Glutamatergic neuron (in vitro differentiated cells): Measurements from ENCODE around the gene FCRLA. TPM values are rescaled to one million over a fixed set of nuclear protein-coding genes. Genes with fewer than 3 reads are reported as not detected.

ENCODE experiments used
- DNase-seq: peaks from one replicate; pipeline ENCODE4 v3.0.0; 2022
- H3K27ac Mint-ChIP-seq: one replicate; pipeline ENCODE4 v1.8.0; 2020; ENCODE audit warnings: mild to moderate bottlenecking, mixed read lengths, inconsistent platforms; ENCODE audit not compliant: unreplicated experiment
- H3K27me3 Mint-ChIP-seq: one replicate; pipeline ENCODE4 v1.8.0; 2020; ENCODE audit warnings: mild to moderate bottlenecking, moderate library complexity, mixed read lengths, inconsistent platforms; ENCODE audit not compliant: unreplicated experiment
- H3K36me3 Mint-ChIP-seq: one replicate; pipeline ENCODE4 v1.8.0; 2020; ENCODE audit warnings: mild to moderate bottlenecking, mixed read lengths, inconsistent platforms; ENCODE audit not compliant: unreplicated experiment
- H3K4me1 Mint-ChIP-seq: one replicate; pipeline ENCODE4 v1.8.0; 2020; ENCODE audit warnings: mild to moderate bottlenecking, low read depth, mixed read lengths, inconsistent platforms; ENCODE audit not compliant: unreplicated experiment
- H3K4me3 Mint-ChIP-seq: one replicate; pipeline ENCODE4 v1.8.0; 2020; ENCODE audit warnings: mild to moderate bottlenecking, mixed read lengths, inconsistent platforms; ENCODE audit not compliant: unreplicated experiment
- H3K9me3 Mint-ChIP-seq: one replicate; pipeline ENCODE4 v1.8.0; 2020; ENCODE audit warnings: mild to moderate bottlenecking, moderate library complexity, mixed read lengths, inconsistent platforms; ENCODE audit not compliant: unreplicated experiment
- total RNA-seq: library from RNA; stranded (reverse); fragmentation: NEBNext Ultra II Directional; extraction: Animal tissue kit (Norgen Biotek cat#: 25700); gene quantifications from one replicate; pipeline ENCODE4 v1.2.1, GENCODE V29; 2021; ENCODE audit not compliant: unreplicated experiment
- TF ChIP-seq, protein P1 (sequence below): fragments of 200-600 bp; sonication (generic); IDR thresholded peaks from one replicate; pipeline ENCODE4 v1.5.0; 2021; ENCODE audit not compliant: partially characterized antibody, unreplicated experiment

FCRLA gene
- total RNA-seq, 1 donor from 2014 or later: 0.39 TPM

DNA sequence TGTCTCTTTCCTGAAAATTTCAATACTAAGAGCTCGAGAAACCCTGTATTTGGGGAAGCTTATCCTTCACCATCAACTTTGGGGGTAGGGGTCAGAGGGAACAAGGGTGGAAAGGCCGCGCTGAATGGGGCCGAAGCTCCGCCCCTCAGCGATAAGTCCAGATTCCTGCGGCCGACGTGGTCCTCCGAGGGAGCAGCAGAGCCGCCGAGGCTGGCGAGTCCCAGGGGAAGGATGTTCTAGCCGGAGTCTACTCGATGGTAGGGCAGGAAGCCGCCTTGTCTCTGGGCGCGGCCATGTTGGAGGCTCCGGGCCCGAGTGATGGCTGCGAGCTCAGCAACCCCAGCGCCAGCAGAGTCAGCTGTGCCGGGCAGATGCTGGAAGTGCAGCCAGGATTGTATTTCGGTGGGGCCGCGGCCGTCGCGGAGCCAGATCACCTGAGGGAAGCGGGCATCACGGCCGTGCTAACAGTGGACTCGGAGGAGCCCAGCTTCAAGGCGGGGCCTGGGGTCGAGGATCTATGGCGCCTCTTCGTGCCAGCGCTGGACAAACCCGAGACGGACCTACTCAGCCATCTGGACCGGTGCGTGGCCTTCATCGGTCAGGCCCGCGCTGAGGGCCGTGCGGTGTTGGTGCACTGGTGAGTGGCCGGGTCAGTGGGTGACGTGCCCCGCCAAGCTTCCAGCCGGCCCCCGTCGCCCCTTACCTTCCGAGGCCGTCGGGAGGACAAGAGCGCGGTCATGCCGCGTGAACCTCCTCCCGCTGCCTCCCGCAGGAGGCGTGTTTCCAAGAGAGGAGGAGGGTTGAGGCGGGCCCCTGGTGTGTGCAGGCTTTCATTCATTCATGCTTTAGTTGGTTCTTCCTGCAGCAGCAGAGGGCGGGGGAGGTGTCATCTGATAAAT is 42.7 kb downstream of the FCRLA start, which contains the start of gene DUSP12:
Gene DUSP12, plus strand, starts transcription at position 278 of the 899 bp plus-strand sequence. Its CDS starts 16 bp downstream, at position 294.
- TF ChIP-seq, protein P1, sequence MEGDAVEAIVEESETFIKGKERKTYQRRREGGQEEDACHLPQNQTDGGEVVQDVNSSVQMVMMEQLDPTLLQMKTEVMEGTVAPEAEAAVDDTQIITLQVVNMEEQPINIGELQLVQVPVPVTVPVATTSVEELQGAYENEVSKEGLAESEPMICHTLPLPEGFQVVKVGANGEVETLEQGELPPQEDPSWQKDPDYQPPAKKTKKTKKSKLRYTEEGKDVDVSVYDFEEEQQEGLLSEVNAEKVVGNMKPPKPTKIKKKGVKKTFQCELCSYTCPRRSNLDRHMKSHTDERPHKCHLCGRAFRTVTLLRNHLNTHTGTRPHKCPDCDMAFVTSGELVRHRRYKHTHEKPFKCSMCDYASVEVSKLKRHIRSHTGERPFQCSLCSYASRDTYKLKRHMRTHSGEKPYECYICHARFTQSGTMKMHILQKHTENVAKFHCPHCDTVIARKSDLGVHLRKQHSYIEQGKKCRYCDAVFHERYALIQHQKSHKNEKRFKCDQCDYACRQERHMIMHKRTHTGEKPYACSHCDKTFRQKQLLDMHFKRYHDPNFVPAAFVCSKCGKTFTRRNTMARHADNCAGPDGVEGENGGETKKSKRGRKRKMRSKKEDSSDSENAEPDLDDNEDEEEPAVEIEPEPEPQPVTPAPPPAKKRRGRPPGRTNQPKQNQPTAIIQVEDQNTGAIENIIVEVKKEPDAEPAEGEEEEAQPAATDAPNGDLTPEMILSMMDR: no peak
- Mint-ChIP-seq H3K4me1 (peaks cover 5% of the 10 kb centered on the region), H3K4me3 (peak within 1 kb of the TSS; percentile 91), H3K9me3 (peaks cover 5% of the 10 kb centered on the region), H3K36me3 (no peaks in the 10 kb centered on the region), H3K27ac (peak within 1 kb of the TSS; percentile 100), H3K27me3 (no peaks in the 10 kb centered on the region)
- DNase-seq: peak; percentile 97

DNA sequence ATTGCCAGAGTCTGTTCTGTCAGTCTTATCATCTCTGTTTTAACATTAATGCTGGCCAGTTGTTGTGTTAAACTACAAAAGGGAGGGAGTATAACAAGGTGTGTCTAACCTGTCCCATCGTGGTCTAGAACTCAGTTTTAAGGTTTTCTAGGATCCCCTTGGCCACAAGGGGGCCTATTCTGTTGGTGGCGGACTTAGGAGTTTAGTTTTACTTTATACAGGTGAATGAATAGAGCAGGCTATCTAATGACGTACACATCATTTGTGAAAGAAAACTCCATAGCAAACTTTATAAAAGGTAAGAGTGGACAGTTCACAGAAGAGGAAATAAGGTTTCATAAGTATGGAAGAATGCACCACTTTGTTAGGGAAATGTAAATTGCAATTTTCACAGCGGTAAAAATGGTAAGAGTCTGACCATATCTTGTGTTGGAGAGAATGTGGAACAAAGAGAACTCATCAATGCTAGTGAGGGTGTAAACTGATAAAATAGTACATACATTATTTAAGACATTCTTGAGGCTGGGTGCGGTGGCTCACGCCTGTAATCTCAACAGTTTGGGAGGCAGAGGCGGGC is 56.6 kb downstream of the FCRLA start:
- TF ChIP-seq, protein P1: peak; percentile 28
- Mint-ChIP-seq H3K36me3 (no peaks in the 10 kb centered on the region), H3K4me1 (peaks cover 3% of the 10 kb centered on the region), H3K27ac (no peak overlapping the region), H3K9me3 (no peaks in the 10 kb centered on the region), H3K27me3 (peaks cover 2% of the 10 kb centered on the region), H3K4me3 (peak overlapping the region; percentile 39)
- no peak for DNase-seq

Other genes starting within 250 kb of the FCRLA start
- not detected for gene FCGR2A, start 201.8 kb upstream of the FCRLA start, total RNA-seq
- not detected for gene HSPA6, start 182.7 kb upstream of the FCRLA start, total RNA-seq
- not detected for gene FCGR3A, start 157.4 kb upstream of the FCRLA start, total RNA-seq
- not detected for gene FCGR3B, start 76.1 kb upstream of the FCRLA start, total RNA-seq
- not detected for gene FCGR2B, start 44.1 kb upstream of the FCRLA start, total RNA-seq
- 0.34 TPM for gene FCRLB, start 14.3 kb downstream of the FCRLA start, total RNA-seq
- 48.4 TPM for gene DUSP12, start 42.6 kb downstream of the FCRLA start, total RNA-seq
- gene ATF6, start 59.1 kb downstream of the FCRLA start, total RNA-seq: 29.3 TPM